GM23248 (cell line): ENCODE data around the gene DNAH8. TPM values are rescaled to one million over a fixed set of nuclear protein-coding genes. Genes with fewer than 3 reads are reported as not detected.

Source experiments
- DNase-seq: peaks from one replicate; pipeline ENCODE4 v3.0.0-alpha.2; 2015
- H2AFZ ChIP-seq: fragments of 200-600 bp; sonication (generic); 2 replicates; pipeline ENCODE4 v1.6.1; 2016; ENCODE audit warnings: antibody characterized with exemption
- H3F3A ChIP-seq: fragments of 200-600 bp; sonication (generic); 2 replicates; pipeline ENCODE4 v1.6.1; 2016; ENCODE audit warnings: mild to moderate bottlenecking, antibody characterized with exemption, mixed run types; ENCODE audit not compliant: insufficient read depth
- H3K27ac ChIP-seq: fragments of 200-600 bp; sonication (generic); 2 replicates; pipeline ENCODE4 v1.5.1; 2016; ENCODE audit warnings: mild to moderate bottlenecking
- H3K27me3 ChIP-seq: fragments of 200-600 bp; sonication (generic); replicated peaks from 2 replicates; pipeline ENCODE4 v1.6.1; 2016; ENCODE audit warnings: mild to moderate bottlenecking; ENCODE audit not compliant: insufficient read depth
- H3K36me3 ChIP-seq: fragments of 200-600 bp; sonication (generic); 2 replicates; pipeline ENCODE4 v1.6.1; 2016; ENCODE audit warnings: low read depth, mild to moderate bottlenecking
- H3K4me1 ChIP-seq: fragments of 200-600 bp; sonication (generic); 2 replicates; pipeline ENCODE4 v1.6.1; 2016; ENCODE audit warnings: mild to moderate bottlenecking; ENCODE audit not compliant: insufficient read depth
- H3K4me2 ChIP-seq: fragments of 200-600 bp; sonication (generic); one replicate; pipeline ENCODE4 v1.6.1; 2016; ENCODE audit warnings: mild to moderate bottlenecking; ENCODE audit not compliant: unreplicated experiment
- H3K4me3 ChIP-seq: fragments of 200-600 bp; sonication (generic); 2 replicates; pipeline ENCODE4 v1.5.1; 2016; ENCODE audit warnings: mild to moderate bottlenecking
- H3K79me2 ChIP-seq: fragments of 200-600 bp; sonication (generic); 2 replicates; pipeline ENCODE4 v1.6.1; 2016; ENCODE audit warnings: mild to moderate bottlenecking; ENCODE audit not compliant: insufficient read depth
- H3K9ac ChIP-seq: fragments of 200-600 bp; sonication (generic); 2 replicates; pipeline ENCODE4 v1.6.1; 2016; ENCODE audit warnings: mild to moderate bottlenecking
- H3K9me2 ChIP-seq: fragments of 200-600 bp; sonication (generic); 2 replicates; pipeline ENCODE4 v1.6.1; 2016; ENCODE audit warnings: mixed run types, mild to moderate bottlenecking, moderate library complexity; ENCODE audit not compliant: insufficient read depth
- H3K9me3 ChIP-seq: fragments of 200-600 bp; sonication (generic); one replicate; pipeline ENCODE4 v1.6.1; 2017; ENCODE audit warnings: low read depth
- H4K20me1 ChIP-seq: fragments of 200-600 bp; sonication (generic); 2 replicates; pipeline ENCODE4 v1.6.0; 2016; ENCODE audit not compliant: insufficient read depth
- EZH2 ChIP-seq: fragments of 200-600 bp; sonication (generic); IDR thresholded peaks from 2 replicates; pipeline ENCODE4 v1.6.1; 2018; ENCODE audit warnings: antibody characterized with exemption, mild to moderate bottlenecking; ENCODE audit not compliant: insufficient read depth, poor library complexity, severe bottlenecking
- EZH2phosphoT487 ChIP-seq: fragments of 200-600 bp; sonication (generic); IDR thresholded peaks from 2 replicates; pipeline ENCODE4 v1.6.1; 2018; ENCODE audit warnings: antibody characterized with exemption, moderate library complexity, mild to moderate bottlenecking, low read depth; ENCODE audit not compliant: insufficient read depth
- WGBS, 2 experiments: methylation state at CpG; one replicate each; pipeline ENCODE4 v1.1.6; 2015 to 2017; ENCODE audit warnings: low lambda C conversion rate in 2 of 2, low coverage in 1 of 2; ENCODE audit errors: missing lambda C conversion rate in 2 of 2; 5-methylcytosine and 5-hydroxymethylcytosine counted together
- in situ Hi-C: fragments of 300-500 bp; cut with MboI; formaldehyde crosslinking; loops from 2 replicates; pipeline ENCODE4 v1.15.0; 2020
- polyA plus RNA-seq: library from polyadenylated mRNA; unstranded; fragments of >200 nt; fragmentation: Nextera tagmentation; extraction: Ambion mirVana; gene quantifications from 2 replicates; pipeline ENCODE4 v1.2.1, GENCODE V29; 2016
- total RNA-seq: library from RNA; depleted of rRNA; stranded (reverse); fragments of >200 nt; shearing (Covaris generic); gene quantifications from 2 replicates; pipeline ENCODE4 v1.2.3, GENCODE V29; 2014

DNAH8 gene
- total and polyA plus RNA-seq, 2 experiments from 2014 or later, result not detected

DNA sequence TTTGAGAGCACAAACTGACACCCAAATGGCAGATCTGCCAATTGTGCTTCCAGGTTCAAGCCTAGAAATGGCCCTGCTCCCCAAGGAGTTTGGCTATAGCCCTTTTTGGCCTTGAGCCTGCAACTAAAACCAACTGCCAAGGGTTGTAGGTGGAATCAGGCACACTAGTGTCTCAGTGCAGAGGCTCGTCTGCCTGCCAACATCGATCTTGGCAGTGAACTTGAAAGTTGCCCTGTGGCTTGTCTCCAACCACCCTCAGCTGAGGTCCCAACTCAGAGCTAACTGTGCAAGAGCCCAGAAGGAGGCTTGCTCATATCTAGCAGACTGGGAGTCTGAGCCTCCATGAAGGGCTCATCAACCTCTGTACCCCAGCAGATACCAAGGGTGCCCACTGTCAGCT lies 240.8 kb downstream of the DNAH8 start:
- Histone ChIP-seq H3K9me2 (no peaks in the 10 kb centered on the region), H3K4me1 (no peaks in the 10 kb centered on the region), H2AFZ (no peak overlapping the region), H3K27me3 (no peaks in the 10 kb centered on the region), H3F3A (no peaks in the 10 kb centered on the region), H3K79me2 (no peaks in the 10 kb centered on the region), H3K27ac (no peak overlapping the region), H3K4me3 (no peak overlapping the region), H3K4me2 (no peak overlapping the region), H4K20me1 (no peaks in the 10 kb centered on the region), H3K9ac (no peak overlapping the region), H3K36me3 (no peaks in the 10 kb centered on the region), H3K9me3 (no peaks in the 10 kb centered on the region)
- in situ Hi-C loops, result no loop called here
- TF ChIP-seq EZH2phosphoT487, result no peak
- no peak for TF ChIP-seq EZH2
- no peak for DNase-seq
- 11 to 39% methylated on average over 2 of the region's 2 CpGs for WGBS, 2 experiments

DNA sequence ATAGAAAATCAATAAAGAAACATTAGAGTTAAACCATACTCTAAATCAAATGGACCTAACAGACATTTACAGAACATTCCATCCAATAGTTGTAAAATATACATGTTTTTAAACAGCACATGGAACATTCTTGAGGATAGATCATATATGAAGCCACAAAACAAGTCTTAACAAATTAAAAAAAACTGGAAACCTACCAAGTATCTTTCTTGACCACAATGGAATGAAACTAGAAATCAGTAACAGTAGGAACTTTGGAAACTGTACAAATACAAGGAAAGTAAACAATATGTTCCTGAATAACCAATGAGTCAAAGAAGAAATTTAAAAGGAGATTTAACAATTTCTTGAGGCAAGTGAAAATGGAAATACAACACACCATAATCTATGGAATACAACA lies 242.3 kb downstream of the DNAH8 start:
- H3K4me2 ChIP-seq, result no peak overlapping the region
- H3K79me2 ChIP-seq, result no peaks in the 10 kb centered on the region
- in situ Hi-C loops, result no loop called here
- no peak overlapping the region for H3K9ac ChIP-seq
- no peaks in the 10 kb centered on the region for H3K27me3 ChIP-seq
- no peaks in the 10 kb centered on the region for H3K4me1 ChIP-seq
- no peak overlapping the region for H3K27ac ChIP-seq
- DNase-seq, result no peak
- H2AFZ ChIP-seq, result no peak overlapping the region
- no peaks in the 10 kb centered on the region for H3F3A ChIP-seq
- H3K9me3 ChIP-seq, result no peaks in the 10 kb centered on the region
- no peaks in the 10 kb centered on the region for H3K36me3 ChIP-seq
- TF ChIP-seq EZH2 (no peak), EZH2phosphoT487 (no peak)
- no peaks in the 10 kb centered on the region for H3K9me2 ChIP-seq
- no peaks in the 10 kb centered on the region for H4K20me1 ChIP-seq
- H3K4me3 ChIP-seq, result no peak overlapping the region

DNA sequence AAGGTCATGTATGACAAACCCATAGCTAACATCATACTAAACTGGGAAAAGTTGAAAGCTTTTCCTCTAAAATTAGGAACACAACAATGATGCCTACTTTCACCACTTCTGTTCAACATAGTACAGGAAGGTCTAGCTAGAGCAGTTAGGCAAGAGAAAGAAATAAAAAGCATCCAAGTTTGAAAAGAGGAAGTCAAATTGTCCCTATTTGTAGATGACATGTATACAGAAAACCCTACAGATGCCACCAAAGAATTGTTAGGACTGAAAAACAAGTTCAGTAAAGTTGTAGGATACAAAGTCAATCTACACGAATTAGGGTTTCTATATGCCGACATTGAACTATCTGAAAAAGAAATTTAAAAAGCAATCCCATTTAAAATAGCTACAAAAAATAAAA lies 244.0 kb downstream of the DNAH8 start:
- Histone ChIP-seq H2AFZ (no peak overlapping the region), H3K27me3 (no peaks in the 10 kb centered on the region), H4K20me1 (no peaks in the 10 kb centered on the region), H3K4me1 (no peaks in the 10 kb centered on the region), H3K79me2 (no peaks in the 10 kb centered on the region), H3K36me3 (no peaks in the 10 kb centered on the region), H3K9me2 (no peaks in the 10 kb centered on the region), H3K9me3 (no peaks in the 10 kb centered on the region), H3K4me2 (no peak overlapping the region), H3K9ac (no peak overlapping the region), H3K4me3 (no peak overlapping the region), H3F3A (no peaks in the 10 kb centered on the region), H3K27ac (no peak overlapping the region)
- no peak for DNase-seq
- no peak for TF ChIP-seq EZH2phosphoT487
- TF ChIP-seq EZH2, result no peak
- 38 to 43% methylated on average over 2 of the region's 2 CpGs for WGBS, 2 experiments
- in situ Hi-C loops, result no loop called here

DNA sequence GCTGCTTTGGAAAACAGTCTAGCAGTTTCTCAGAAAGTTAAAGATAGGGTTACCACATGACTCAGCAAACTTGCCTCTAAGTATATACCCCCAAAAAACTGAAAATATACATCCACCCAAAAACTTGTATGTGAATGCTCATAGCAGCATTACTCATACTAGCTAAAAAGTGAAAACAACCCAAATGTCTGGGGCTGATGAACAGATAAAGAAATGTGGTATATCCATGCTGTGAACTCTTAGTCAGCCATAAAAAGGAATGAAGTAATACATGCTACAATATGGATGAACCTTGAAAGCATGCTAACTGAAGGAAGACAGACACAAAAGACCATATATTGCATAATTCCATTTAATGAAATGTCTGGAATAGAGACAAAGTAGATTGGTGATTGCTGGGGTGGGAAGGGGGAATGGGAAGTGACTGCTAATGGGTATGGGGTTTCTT lies 253.6 kb downstream of the DNAH8 start:
- in situ Hi-C loops, result no loop called here

More for the DNA sequence above, 253.6 kb downstream of the DNAH8 start:
- Histone ChIP-seq H3F3A (no peaks in the 10 kb centered on the region), H3K36me3 (no peaks in the 10 kb centered on the region), H3K4me2 (no peak overlapping the region), H4K20me1 (no peaks in the 10 kb centered on the region), H3K27me3 (no peaks in the 10 kb centered on the region; the same call in 1 of the 2 replicates), H3K9me3 (no peaks in the 10 kb centered on the region), H3K79me2 (no peaks in the 10 kb centered on the region), H3K27ac (no peak overlapping the region), H3K4me3 (no peak overlapping the region), H3K9me2 (no peaks in the 10 kb centered on the region), H3K9ac (no peak overlapping the region), H3K4me1 (no peaks in the 10 kb centered on the region), H2AFZ (no peak overlapping the region)
- DNase-seq, result no peak
- TF ChIP-seq EZH2 (no peak), EZH2phosphoT487 (no peak)
